Adrenal gland (tissue), 12 donors: Measurements from ENCODE around the gene TENM4. TPM values are rescaled to one million over a fixed set of nuclear protein-coding genes. Genes with fewer than 3 reads are reported as not detected.

Experiments used
- DNase-seq, 7 donors: peaks; one replicate each; pipeline ENCODE4 v3.0.0-alpha.2; 2019 to 2020
- H3K27ac ChIP-seq, 5 donors: fragments of 200-600 bp; sonication (generic) in 4 of 5; 1 replicate in 3 of 5; 2 replicates in 2 of 5; pipeline versions ENCODE4 v1.5.1 to v1.8.0; 2016 to 2020; ENCODE audit warnings: mild to moderate bottlenecking in 1 of 5
- H3K27me3 ChIP-seq: fragments of 200-600 bp; 2 replicates; pipeline ENCODE4 v1.8.0; 2021
- H3K36me3 ChIP-seq, 2 donors: fragments of 200-600 bp; replicated peaks in 1 of 2; 1 replicate in 1 of 2; 2 replicates in 1 of 2; pipeline versions ENCODE4 v1.5.1 to v1.8.0; 2018 to 2022
- H3K4me1 ChIP-seq, 2 donors: fragments of 200-600 bp; replicated peaks in 1 of 2; 1 replicate in 1 of 2; 2 replicates in 1 of 2; pipeline versions ENCODE4 v1.5.1 to v1.8.0; 2018 to 2021
- H3K4me3 ChIP-seq, 4 donors: fragments of 200-600 bp; sonication (generic) in 3 of 4; one replicate each; pipeline ENCODE4 v1.5.1; 2016 to 2018
- H3K9me3 ChIP-seq, 3 donors: fragments of 200-600 bp; sonication (generic) in 1 of 3; replicated peaks in 1 of 3; 1 replicate in 2 of 3; 2 replicates in 1 of 3; pipeline versions ENCODE4 v1.5.1 to v1.8.0; 2016 to 2021
- POLR2A ChIP-seq, 2 donors: fragments of 450-650 bp; IDR thresholded peaks; one replicate each; pipeline ENCODE4 v1.6.1; 2017; ENCODE audit warnings: antibody characterized with exemption in 2 of 2, mild to moderate bottlenecking in 2 of 2, moderate library complexity in 1 of 2
- WGBS, 4 donors: extraction: QIAGEN DNeasy Blood & Tissue Kit in 2 of 4; methylation state at CpG; one replicate each; pipeline versions ENCODE4 v1.1.5 to v1.1.7; 2013 to 2017; 5-methylcytosine and 5-hydroxymethylcytosine counted together
- intact Hi-C, 2 donors: fragments of 100-400 bp; cut with DNase I; formaldehyde crosslinking; loops; one replicate each; pipeline versions ENCODE4 v1.14.1 to v1.15.0; 2022 to 2023
- polyA plus RNA-seq, 3 donors: library from polyadenylated mRNA; stranded (reverse); fragments of 200-250 nt in 2 of 3; fragments of 350-450 nt in 1 of 3; fragmentation: Illumina TruSeq in 1 of 3; extraction: RNeasy Lipid Tissue Mini Kit (QIAGEN cat#74804) in 1 of 3; gene quantifications; one replicate each; pipeline ENCODE4 v1.2.3, GENCODE V29; 2013 to 2014
- total RNA-seq, 9 donors: library from RNA; depleted of rRNA in 4 of 9; stranded (reverse); fragments of >200 nt in 4 of 9; fragments of 120-200 nt in 1 of 9; fragmentation: NEBNext Ultra II Directional in 1 of 9; extraction: Animal tissue kit (Norgen Biotek cat#: 25700) in 1 of 9; gene quantifications; one replicate each; pipeline versions ENCODE4 v1.1.0 to v1.2.4, GENCODE V29; 2013 to 2023
- TF ChIP-seq, protein P1 (sequence below), 6 experiments: fragments of 450-650 bp in 4 of 6; fragments of 200-600 bp in 2 of 6; sonication (generic) in 1 of 6; IDR thresholded peaks; 1 replicate in 5 of 6; 2 replicates in 1 of 6; pipeline versions ENCODE4 v1.5.1 to v1.8.0; 2016 to 2021; ENCODE audit warnings: antibody characterized with exemption in 6 of 6, mild to moderate bottlenecking in 2 of 6, moderate library complexity in 1 of 6
- donor health status: healthy with polysubstance abuse.
- donor health status: Bipolar disorder and iron deficiency.
- donor health status: DM: yes; HTN: yes; CAD: no.
- donor health status: DM: no; HTN: no; CAD: no.
- donor health status: DM: no; HTN: no; CAD: no.
- donor health status: DM: yes; HTN: yes; CAD: no.

TENM4 gene
- total and polyA plus RNA-seq, 12 donors = 0.74 to 24.9 (median 6.7) TPM

- Histone ChIP-seq H3K9me3 (no peaks in the 10 kb centered on the region), H3K36me3 (no peaks in the 10 kb centered on the region), H3K27me3 (no peaks in the 10 kb centered on the region), H3K4me1 (no peaks in the 10 kb centered on the region), H3K27ac (no peak overlapping the region), H3K4me3 (no peak overlapping the region)
- no peak for TF ChIP-seq POLR2A (IDR thresholded peaks at IDR 0.05)
- TF ChIP-seq, protein P1, sequence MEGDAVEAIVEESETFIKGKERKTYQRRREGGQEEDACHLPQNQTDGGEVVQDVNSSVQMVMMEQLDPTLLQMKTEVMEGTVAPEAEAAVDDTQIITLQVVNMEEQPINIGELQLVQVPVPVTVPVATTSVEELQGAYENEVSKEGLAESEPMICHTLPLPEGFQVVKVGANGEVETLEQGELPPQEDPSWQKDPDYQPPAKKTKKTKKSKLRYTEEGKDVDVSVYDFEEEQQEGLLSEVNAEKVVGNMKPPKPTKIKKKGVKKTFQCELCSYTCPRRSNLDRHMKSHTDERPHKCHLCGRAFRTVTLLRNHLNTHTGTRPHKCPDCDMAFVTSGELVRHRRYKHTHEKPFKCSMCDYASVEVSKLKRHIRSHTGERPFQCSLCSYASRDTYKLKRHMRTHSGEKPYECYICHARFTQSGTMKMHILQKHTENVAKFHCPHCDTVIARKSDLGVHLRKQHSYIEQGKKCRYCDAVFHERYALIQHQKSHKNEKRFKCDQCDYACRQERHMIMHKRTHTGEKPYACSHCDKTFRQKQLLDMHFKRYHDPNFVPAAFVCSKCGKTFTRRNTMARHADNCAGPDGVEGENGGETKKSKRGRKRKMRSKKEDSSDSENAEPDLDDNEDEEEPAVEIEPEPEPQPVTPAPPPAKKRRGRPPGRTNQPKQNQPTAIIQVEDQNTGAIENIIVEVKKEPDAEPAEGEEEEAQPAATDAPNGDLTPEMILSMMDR (IDR thresholded peaks at IDR 0.05) = no peak
- WGBS, 4 donors = 87 to 92% (median 90%) methylated on average over 2 of the region's 2 CpGs
- no peak for DNase-seq
- intact Hi-C loops = no loop called here
These were observed 274.9 kb downstream of the TENM4 start for GRCh38 chr11:79165908-79166307.

DNA sequence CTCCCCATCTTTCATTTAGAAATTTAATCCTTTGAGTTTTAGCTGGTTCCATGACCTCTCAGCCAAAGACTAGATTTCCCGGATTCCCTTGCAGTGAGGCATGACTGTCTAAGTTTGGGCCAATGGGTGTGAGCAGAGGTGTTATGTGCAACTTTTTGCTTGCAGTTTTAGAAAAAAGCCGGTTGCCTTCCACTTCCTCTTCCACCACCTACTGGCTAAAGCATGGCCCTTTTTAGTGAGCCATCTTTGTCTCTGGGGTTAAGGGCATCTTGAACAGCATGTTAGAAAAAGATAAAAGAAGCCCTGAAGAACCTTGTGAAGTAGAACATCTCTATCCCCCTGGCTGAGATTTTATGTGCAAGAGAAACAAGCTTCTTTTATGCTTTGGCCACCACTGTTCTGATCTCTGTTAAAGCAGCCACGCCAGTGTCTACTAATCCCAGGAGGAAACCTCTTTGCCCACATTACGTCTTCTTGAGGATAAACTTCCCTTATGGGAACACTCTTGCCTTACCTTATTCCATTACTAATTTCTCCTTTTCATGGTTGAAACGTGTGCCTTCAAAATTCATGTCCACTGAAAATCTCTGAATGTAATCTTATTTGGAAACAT is 279.9 kb downstream of the TENM4 start:
- WGBS, 4 donors = 74 to 84% (median 79%) methylated on average over 5 of the region's 5 CpGs
- peak in 1 of 7 donors; percentile 8 for DNase-seq

DNA sequence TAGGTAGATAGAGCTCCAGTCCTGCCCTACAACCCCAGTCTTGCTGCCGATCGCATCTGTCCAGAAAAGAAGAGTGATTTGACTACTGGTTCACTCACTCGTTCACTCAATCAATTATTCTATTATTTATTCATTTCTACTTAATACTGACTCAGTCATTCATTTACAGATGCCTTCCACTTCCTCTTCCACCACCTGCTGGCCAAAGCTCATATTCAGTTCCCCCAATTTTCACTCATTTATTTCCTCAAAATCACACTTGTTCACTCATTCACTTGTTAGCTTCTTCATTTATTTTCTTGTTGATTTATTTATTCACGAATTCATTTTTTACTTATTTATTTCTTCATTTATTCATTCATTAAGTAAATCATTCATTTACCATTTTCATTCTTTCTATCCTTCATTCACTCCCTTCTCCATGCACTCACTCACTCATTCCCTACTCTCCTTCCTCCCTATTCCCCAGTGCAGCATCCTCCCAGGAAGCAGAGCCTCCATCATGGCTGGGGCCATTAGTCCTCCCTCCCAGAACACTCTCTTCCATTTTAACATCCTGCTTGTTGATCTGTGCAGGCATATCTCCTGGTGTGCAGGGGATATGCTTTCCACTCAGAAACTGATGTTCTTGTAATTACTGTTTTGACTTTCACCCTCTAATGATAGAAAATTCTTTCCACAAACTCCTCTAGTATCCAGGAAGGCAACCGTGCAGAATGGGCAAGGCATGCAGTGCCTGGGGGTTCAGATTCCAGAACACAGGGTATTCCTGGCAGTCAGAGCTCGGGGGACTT is 281.0 kb downstream of the TENM4 start:
- Histone ChIP-seq H3K36me3 (no peaks in the 10 kb centered on the region), H3K4me1 (no peaks in the 10 kb centered on the region), H3K27ac (no peak overlapping the region), H3K9me3 (no peaks in the 10 kb centered on the region), H3K4me3 (no peak overlapping the region), H3K27me3 (no peaks in the 10 kb centered on the region)
- no peak for DNase-seq
- TF ChIP-seq POLR2A (IDR thresholded peaks at IDR 0.05) = no peak
- TF ChIP-seq, protein P1 (IDR thresholded peaks at IDR 0.05) = peak in 1 of 6 experiments; percentile 17
- intact Hi-C loops = no loop called here
- 76 to 90% (median 83%) methylated on average over 5 to 6 of the region's 6 CpGs for WGBS, 4 donors

More for the DNA sequence above, 279.9 kb downstream of the TENM4 start:
- no peaks in the 10 kb centered on the region for H3K27me3 ChIP-seq
- no peak overlapping the region for H3K4me3 ChIP-seq
- H3K27ac ChIP-seq = no peak overlapping the region
- intact Hi-C loops = no loop called here
- H3K36me3 ChIP-seq = no peaks in the 10 kb centered on the region
- TF ChIP-seq POLR2A (IDR thresholded peaks at IDR 0.05) = no peak
- TF ChIP-seq, protein P1 (IDR thresholded peaks at IDR 0.05) = peak in 2 of 6 experiments; percentile 13 to 40
- no peaks in the 10 kb centered on the region for H3K4me1 ChIP-seq
- H3K9me3 ChIP-seq = no peaks in the 10 kb centered on the region

- H3K9me3 ChIP-seq = no peaks in the 10 kb centered on the region
- DNase-seq = no peak
- no peak overlapping the region for H3K4me3 ChIP-seq
- intact Hi-C loops = no loop called here
- H3K36me3 ChIP-seq = no peaks in the 10 kb centered on the region
- H3K27me3 ChIP-seq = no peaks in the 10 kb centered on the region
- WGBS, 4 donors = 65 to 86% (median 74%) methylated on average over 4 of the region's 4 CpGs
- no peak overlapping the region for H3K27ac ChIP-seq
- no peaks in the 10 kb centered on the region for H3K4me1 ChIP-seq
- TF ChIP-seq, protein P1 (IDR thresholded peaks at IDR 0.05) = no peak
- no peak for TF ChIP-seq POLR2A (IDR thresholded peaks at IDR 0.05)
These were observed 283.1 kb downstream of the TENM4 start for GRCh38 chr11:79157738-79158137.
